GM23338 (cell line): ENCODE data around the gene SLC48A1. TPM values are rescaled to one million over a fixed set of nuclear protein-coding genes. Genes with fewer than 3 reads are reported as not detected.
A peak's percentile ranks its signal among the peaks of the same experiment; 100 is the strongest.

Experiments used
- ATAC-seq: fragments of 200-7000 bp; cut with Tn5 transposase; 3 replicates; pipeline ENCODE4 v1.9.1; 2020
- DNase-seq: peaks from one replicate; pipeline ENCODE4 v3.0.0-alpha.2; 2015; ENCODE audit warnings: low spot score
- H2AFZ ChIP-seq: fragments of 200-600 bp; sonication (generic); 2 replicates; pipeline ENCODE4 v1.8.0; 2016; ENCODE audit warnings: antibody characterized with exemption, mild to moderate bottlenecking, moderate library complexity
- H3F3A ChIP-seq: fragments of 200-600 bp; sonication (generic); replicated peaks from 2 replicates; pipeline ENCODE4 v1.8.0; 2017; ENCODE audit warnings: antibody characterized with exemption, mixed run types, low read depth
- H3K27ac ChIP-seq: fragments of 200-600 bp; sonication (generic); 2 replicates; pipeline ENCODE4 v1.6.1; 2016; ENCODE audit warnings: low read depth
- H3K27me3 ChIP-seq: fragments of 200-600 bp; sonication (generic); 2 replicates; pipeline ENCODE4 v1.8.0; 2016; ENCODE audit warnings: mild to moderate bottlenecking, mixed run types, moderate library complexity; ENCODE audit not compliant: insufficient read depth
- H3K36me3 ChIP-seq: fragments of 200-600 bp; sonication (generic); 2 replicates; pipeline ENCODE4 v1.8.0; 2016; ENCODE audit warnings: mild to moderate bottlenecking; ENCODE audit not compliant: insufficient read depth
- H3K4me1 ChIP-seq: fragments of 200-600 bp; sonication (generic); 2 replicates; pipeline ENCODE4 v1.8.0; 2016; ENCODE audit warnings: mild to moderate bottlenecking, moderate library complexity; ENCODE audit not compliant: insufficient read depth
- H3K4me2 ChIP-seq: fragments of 200-600 bp; sonication (generic); 2 replicates; pipeline ENCODE4 v1.7.1; 2017; ENCODE audit warnings: mixed run types
- H3K4me3 ChIP-seq: fragments of 200-600 bp; sonication (generic); 2 replicates; pipeline ENCODE4 v1.6.1; 2016; ENCODE audit warnings: mixed run types
- H3K79me2 ChIP-seq: fragments of 200-600 bp; sonication (generic); replicated peaks from 2 replicates; pipeline ENCODE4 v1.8.0; 2017; ENCODE audit warnings: mild to moderate bottlenecking; ENCODE audit not compliant: insufficient read depth
- H3K9me2 ChIP-seq: fragments of 200-600 bp; sonication (generic); 2 replicates; pipeline ENCODE4 v1.8.0; 2017; ENCODE audit not compliant: insufficient read depth
- H4K20me1 ChIP-seq: fragments of 200-600 bp; sonication (generic); replicated peaks from 2 replicates; pipeline ENCODE4 v1.8.0; 2017; ENCODE audit warnings: mild to moderate bottlenecking; ENCODE audit not compliant: insufficient read depth
- H3K27ac Mint-ChIP-seq: 2 replicates; pipeline ENCODE4 v1.8.0; 2020; ENCODE audit warnings: inconsistent platforms, mild to moderate bottlenecking, moderate library complexity, mixed read lengths
- H3K27me3 Mint-ChIP-seq: 3 replicates; pipeline ENCODE4 v1.8.0; 2022; ENCODE audit warnings: low read depth, mild to moderate bottlenecking, moderate library complexity, mixed read lengths, inconsistent platforms; ENCODE audit not compliant: insufficient read depth, poor library complexity
- H3K36me3 Mint-ChIP-seq: 3 replicates; pipeline ENCODE4 v1.8.0; 2021; ENCODE audit warnings: low read depth, mild to moderate bottlenecking, inconsistent platforms, moderate library complexity, mixed read lengths
- H3K4me1 Mint-ChIP-seq: 3 replicates; pipeline ENCODE4 v1.8.0; 2020; ENCODE audit warnings: mild to moderate bottlenecking, inconsistent platforms, mixed read lengths
- H3K4me3 Mint-ChIP-seq: 3 replicates; pipeline ENCODE4 v1.8.0; 2021; ENCODE audit warnings: moderate library complexity, mild to moderate bottlenecking, inconsistent platforms, mixed read lengths
- H3K9me3 Mint-ChIP-seq: 3 replicates; pipeline ENCODE4 v1.8.0; 2020; ENCODE audit warnings: moderate library complexity, mild to moderate bottlenecking, inconsistent platforms, mixed read lengths
- ETS1 ChIP-seq: IDR thresholded peaks from 2 replicates; pipeline ENCODE4 v1.6.1; 2016; ENCODE audit warnings: antibody characterized with exemption
- EZH2phosphoT487 ChIP-seq: fragments of 200-600 bp; sonication (generic); IDR thresholded peaks from one replicate; pipeline ENCODE4 v1.8.1; 2018; ENCODE audit warnings: antibody characterized with exemption; ENCODE audit not compliant: unreplicated experiment
- POLR2AphosphoS5 ChIP-seq: IDR thresholded peaks from 2 replicates; pipeline ENCODE4 v1.6.1; 2016; ENCODE audit warnings: antibody characterized with exemption, low read depth
- ZNF331 ChIP-seq: fragments of 250-450 bp; sonication (Bioruptor Pico); IDR thresholded peaks from 2 replicates; pipeline ENCODE4 v1.5.0; 2020; ENCODE audit warnings: low read depth, mild to moderate bottlenecking, moderate library complexity
- ZNF462 ChIP-seq: fragments of 250-450 bp; sonication (Bioruptor Pico); IDR thresholded peaks from 2 replicates; pipeline ENCODE4 v1.5.0; 2020; ENCODE audit warnings: mild to moderate bottlenecking, moderate library complexity
- polyA plus RNA-seq: library from polyadenylated mRNA; unstranded; fragments of >200 nt; fragmentation: Nextera tagmentation; extraction: Ambion mirVana; gene quantifications from 2 replicates; pipeline ENCODE4 v1.2.1, GENCODE V29; 2016
- total RNA-seq: library from RNA; depleted of rRNA; stranded (reverse); fragments of >200 nt; shearing (Covaris generic); gene quantifications from 2 replicates; pipeline ENCODE4 v1.2.3, GENCODE V29; 2014
- TF ChIP-seq, protein P1 (sequence below), 2 experiments: fragments of 200-600 bp in 1 of 2; sonication (generic) in 1 of 2; conservative IDR thresholded peaks; 2 replicates each; pipeline versions ENCODE4 v1.5.1 to v1.6.1; 2016 to 2017; ENCODE audit warnings: antibody characterized with exemption in 2 of 2, low read depth in 2 of 2, mild to moderate bottlenecking in 2 of 2, moderate library complexity in 1 of 2
- TF ChIP-seq, protein P2 (sequence below): IDR thresholded peaks from one replicate; pipeline ENCODE4 v1.6.1; 2018; ENCODE audit warnings: antibody characterized with exemption; ENCODE audit not compliant: unreplicated experiment

The SLC48A1 gene
- total and polyA plus RNA-seq, 2 experiments from 2014 or later, result 5.8 to 9.0 TPM

GRCh38 chr12:47757364-47757839 is 15.6 kb upstream of the SLC48A1 start:
- H3K27ac Mint-ChIP-seq, result no peak overlapping the region
- Histone ChIP-seq H3K4me1 (peaks cover 40% of the 10 kb centered on the region), H3K9me2 (no peaks in the 10 kb centered on the region), H3K27ac (no peak overlapping the region), H3F3A (0 out of 2 replicates have a peak, but pooled peaks cover 4% of the 10 kb centered on the region), H3K27me3 (no peaks in the 10 kb centered on the region), H3K36me3 (no peaks in the 10 kb centered on the region), H3K79me2 (no peaks in the 10 kb centered on the region), H4K20me1 (no peaks in the 10 kb centered on the region), H3K4me2 (peak overlapping the region; percentile 95), H3K4me3 (no peak overlapping the region), H2AFZ (no peak overlapping the region)
- H3K9me3 Mint-ChIP-seq, result no peaks in the 10 kb centered on the region
- peak overlapping the region; percentile 70; the same call in 1 of the 3 replicates for H3K4me3 Mint-ChIP-seq
- DNase-seq (no peak), ATAC-seq (no peak)
- H3K27me3 Mint-ChIP-seq, result peaks cover 3% of the 10 kb centered on the region
- peaks cover 6% of the 10 kb centered on the region; the same call in 1 of the 3 replicates for H3K36me3 Mint-ChIP-seq
- TF ChIP-seq ETS1, result no peak
- TF ChIP-seq POLR2AphosphoS5, result no peak
- TF ChIP-seq EZH2phosphoT487, result no peak
- TF ChIP-seq ZNF331 (CRISPR knock-in tag), result no peak
- H3K4me1 Mint-ChIP-seq, result peaks cover 65% of the 10 kb centered on the region

DNA sequence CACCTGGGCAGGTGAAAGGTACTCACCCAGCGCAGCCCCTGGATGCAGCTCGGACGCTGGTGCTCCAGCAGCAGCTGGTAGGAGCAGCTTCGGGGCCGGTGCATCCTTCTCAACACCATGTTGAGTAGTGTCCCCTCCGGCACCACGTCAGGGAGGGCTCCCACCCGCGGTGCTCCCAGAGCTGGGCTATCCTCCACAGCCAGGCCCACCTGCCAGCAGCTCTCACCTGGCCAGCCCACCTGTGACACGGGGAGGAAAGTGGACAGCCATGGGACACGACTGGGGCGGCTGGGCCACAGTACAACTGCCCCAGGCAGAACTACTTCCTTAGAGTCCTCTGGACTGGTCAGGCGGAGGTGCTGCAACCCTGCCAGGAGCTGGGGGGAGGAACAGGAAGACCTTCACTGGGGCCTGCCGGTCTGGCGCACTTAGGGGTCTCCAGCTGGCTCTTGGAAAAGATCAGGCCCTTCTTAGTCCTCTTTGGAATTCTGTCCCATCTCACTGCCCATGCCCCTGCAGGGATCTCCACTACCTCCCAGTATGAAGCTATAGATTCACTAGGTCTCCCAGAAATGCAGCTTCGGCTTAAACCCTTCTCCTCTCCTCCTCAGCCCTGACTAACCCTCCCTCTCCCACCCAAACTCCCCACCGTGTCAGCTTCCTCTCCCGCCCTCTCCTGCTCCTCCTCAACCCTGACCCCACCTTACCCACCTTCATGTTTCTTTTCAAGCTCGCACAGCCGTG is 15.0 kb upstream of the SLC48A1 start:
- Histone ChIP-seq H3K4me3 (peak overlapping the region; percentile 73), H3K27ac (no peak overlapping the region), H3K4me2 (peak overlapping the region; percentile 95), H4K20me1 (no peaks in the 10 kb centered on the region), H3K4me1 (peaks cover 38% of the 10 kb centered on the region), H3K9me2 (no peaks in the 10 kb centered on the region), H3K36me3 (no peaks in the 10 kb centered on the region), H2AFZ (peak overlapping the region; percentile 97; the same call in 1 of the 2 replicates), H3K27me3 (no peaks in the 10 kb centered on the region), H3K79me2 (no peaks in the 10 kb centered on the region), H3F3A (0 out of 2 replicates have a peak, but pooled peaks cover 4% of the 10 kb centered on the region)
- Mint-ChIP-seq H3K27ac (no peak overlapping the region), H3K4me3 (peak overlapping the region; percentile 70), H3K36me3 (peaks cover 7% of the 10 kb centered on the region; the same call in 1 of the 3 replicates), H3K4me1 (peaks cover 59% of the 10 kb centered on the region), H3K27me3 (peaks cover 3% of the 10 kb centered on the region), H3K9me3 (no peaks in the 10 kb centered on the region)
- peak; percentile 43 for ATAC-seq
- DNase-seq, result no peak
- TF ChIP-seq POLR2AphosphoS5 (no peak), ZNF462 (CRISPR knock-in tag) (no peak)
- TF ChIP-seq, protein P1, sequence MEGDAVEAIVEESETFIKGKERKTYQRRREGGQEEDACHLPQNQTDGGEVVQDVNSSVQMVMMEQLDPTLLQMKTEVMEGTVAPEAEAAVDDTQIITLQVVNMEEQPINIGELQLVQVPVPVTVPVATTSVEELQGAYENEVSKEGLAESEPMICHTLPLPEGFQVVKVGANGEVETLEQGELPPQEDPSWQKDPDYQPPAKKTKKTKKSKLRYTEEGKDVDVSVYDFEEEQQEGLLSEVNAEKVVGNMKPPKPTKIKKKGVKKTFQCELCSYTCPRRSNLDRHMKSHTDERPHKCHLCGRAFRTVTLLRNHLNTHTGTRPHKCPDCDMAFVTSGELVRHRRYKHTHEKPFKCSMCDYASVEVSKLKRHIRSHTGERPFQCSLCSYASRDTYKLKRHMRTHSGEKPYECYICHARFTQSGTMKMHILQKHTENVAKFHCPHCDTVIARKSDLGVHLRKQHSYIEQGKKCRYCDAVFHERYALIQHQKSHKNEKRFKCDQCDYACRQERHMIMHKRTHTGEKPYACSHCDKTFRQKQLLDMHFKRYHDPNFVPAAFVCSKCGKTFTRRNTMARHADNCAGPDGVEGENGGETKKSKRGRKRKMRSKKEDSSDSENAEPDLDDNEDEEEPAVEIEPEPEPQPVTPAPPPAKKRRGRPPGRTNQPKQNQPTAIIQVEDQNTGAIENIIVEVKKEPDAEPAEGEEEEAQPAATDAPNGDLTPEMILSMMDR (conservative IDR thresholded peaks at IDR 0.05; ENCODE audit: low read depth in 2 of 2), result no peak
- TF ChIP-seq, protein P2, sequence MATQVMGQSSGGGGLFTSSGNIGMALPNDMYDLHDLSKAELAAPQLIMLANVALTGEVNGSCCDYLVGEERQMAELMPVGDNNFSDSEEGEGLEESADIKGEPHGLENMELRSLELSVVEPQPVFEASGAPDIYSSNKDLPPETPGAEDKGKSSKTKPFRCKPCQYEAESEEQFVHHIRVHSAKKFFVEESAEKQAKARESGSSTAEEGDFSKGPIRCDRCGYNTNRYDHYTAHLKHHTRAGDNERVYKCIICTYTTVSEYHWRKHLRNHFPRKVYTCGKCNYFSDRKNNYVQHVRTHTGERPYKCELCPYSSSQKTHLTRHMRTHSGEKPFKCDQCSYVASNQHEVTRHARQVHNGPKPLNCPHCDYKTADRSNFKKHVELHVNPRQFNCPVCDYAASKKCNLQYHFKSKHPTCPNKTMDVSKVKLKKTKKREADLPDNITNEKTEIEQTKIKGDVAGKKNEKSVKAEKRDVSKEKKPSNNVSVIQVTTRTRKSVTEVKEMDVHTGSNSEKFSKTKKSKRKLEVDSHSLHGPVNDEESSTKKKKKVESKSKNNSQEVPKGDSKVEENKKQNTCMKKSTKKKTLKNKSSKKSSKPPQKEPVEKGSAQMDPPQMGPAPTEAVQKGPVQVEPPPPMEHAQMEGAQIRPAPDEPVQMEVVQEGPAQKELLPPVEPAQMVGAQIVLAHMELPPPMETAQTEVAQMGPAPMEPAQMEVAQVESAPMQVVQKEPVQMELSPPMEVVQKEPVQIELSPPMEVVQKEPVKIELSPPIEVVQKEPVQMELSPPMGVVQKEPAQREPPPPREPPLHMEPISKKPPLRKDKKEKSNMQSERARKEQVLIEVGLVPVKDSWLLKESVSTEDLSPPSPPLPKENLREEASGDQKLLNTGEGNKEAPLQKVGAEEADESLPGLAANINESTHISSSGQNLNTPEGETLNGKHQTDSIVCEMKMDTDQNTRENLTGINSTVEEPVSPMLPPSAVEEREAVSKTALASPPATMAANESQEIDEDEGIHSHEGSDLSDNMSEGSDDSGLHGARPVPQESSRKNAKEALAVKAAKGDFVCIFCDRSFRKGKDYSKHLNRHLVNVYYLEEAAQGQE, result no peak
